Measurements from ENCODE around the gene PLEKHS1.
"Not testable (repeated sequence)": the region's sequence is repeated elsewhere in the genome, so short reads cannot be mapped to it uniquely, and the experiment has no call there.

PLEKHS1 gene

DNA sequence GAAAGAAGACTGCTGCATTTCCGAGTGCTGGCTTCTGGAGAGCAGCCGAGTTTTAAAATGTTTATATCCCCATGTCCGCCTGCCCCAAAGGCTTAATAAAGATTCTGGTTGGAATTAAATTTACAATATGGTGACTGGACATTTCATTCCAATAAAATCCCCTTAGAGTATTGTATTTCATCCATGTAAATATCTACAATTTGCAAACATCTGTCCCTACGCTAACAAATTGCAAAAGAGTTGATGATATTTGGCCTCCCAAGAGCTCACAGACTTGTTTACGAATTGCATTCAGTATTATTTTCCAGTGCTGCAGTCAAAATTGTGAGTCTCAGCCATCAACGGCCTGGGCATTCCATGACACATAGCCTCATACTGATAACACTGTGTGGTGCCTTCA lies 50.1 kb downstream of the PLEKHS1 start:
- no peak for DNase-seq (ENCODE audit: low read depth)

GRCh38 chr10:113802997-113803396 lies 51.5 kb downstream of the PLEKHS1 start:
- DNase-seq (ENCODE audit: low read depth) = no peak

- DNase-seq (ENCODE audit: low read depth) = no peak
Observed at GRCh38 chr10:113806503-113806902, 55.0 kb downstream of the PLEKHS1 start.

DNA sequence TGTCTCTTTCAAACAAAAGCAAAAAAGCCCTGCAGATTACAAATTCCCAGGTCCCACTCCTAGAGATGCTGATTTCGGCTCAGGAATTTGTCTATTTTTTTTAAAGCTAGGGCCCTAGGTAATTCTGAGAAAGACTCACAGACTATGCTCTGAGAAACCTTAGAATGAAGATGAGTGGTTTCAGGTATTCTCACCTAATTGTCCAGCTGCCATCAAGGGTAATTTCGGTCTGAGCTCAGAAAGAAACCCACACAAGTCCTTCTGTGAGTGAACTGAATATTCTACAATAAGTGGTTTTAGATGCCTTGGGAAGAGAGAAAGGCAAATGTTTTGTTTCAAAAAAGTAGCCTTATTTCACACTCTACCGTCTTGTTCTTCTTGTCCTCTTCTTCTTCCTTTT lies 56.7 kb downstream of the PLEKHS1 start:
- DNase-seq (ENCODE audit: low read depth) = no peak

DNA sequence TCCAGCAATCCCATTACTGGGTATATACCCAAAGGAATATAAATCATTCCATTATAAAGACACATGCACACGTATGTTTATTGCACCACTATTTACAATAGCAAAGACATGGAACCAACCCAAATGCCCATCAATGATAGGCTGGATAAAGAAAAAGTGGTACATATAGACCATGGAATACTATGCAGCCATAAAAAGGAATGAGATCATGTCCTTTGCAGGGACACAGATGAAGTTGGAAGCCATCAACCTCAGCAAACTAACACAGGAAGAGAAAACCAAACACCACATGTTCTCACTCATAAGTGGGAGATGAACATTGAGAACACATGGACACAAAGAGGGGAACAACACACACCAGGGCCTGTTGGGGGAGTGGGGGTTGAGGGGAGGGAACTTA lies 63.2 kb downstream of the PLEKHS1 start:
- DNase-seq (ENCODE audit: low read depth) = not testable (repeated sequence)

DNA sequence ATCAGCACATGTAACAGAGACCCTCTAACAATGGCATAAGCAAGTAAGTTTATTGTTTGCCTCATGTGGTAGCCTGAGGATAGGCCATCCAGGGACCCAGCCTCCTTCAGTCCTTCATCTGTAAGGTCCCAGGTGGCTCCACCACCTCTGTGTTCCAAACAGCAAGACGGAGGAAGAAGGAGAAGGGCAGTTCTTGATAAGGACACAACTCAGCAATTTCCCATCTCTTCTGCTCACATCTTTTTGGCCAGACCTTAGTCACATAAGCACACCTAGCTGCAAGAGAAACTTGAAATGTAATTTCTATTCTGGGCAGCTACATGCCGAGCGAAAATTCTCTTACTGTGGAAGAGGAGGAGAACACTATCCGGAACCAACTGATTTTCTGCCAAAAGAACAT lies 68.5 kb downstream of the PLEKHS1 start:
- no peak for DNase-seq (ENCODE audit: low read depth)

GRCh38 chr10:113820507-113820906 lies 69.0 kb downstream of the PLEKHS1 start:
- DNase-seq (ENCODE audit: low read depth) = no peak

- DNase-seq (ENCODE audit: low read depth) = not testable (repeated sequence)
Observed at GRCh38 chr10:113821306-113821705, 69.8 kb downstream of the PLEKHS1 start.

- no peak for DNase-seq (ENCODE audit: low read depth)
Observed at GRCh38 chr10:113822174-113822573, 70.7 kb downstream of the PLEKHS1 start.

GRCh38 chr10:113823389-113823788 lies 71.9 kb downstream of the PLEKHS1 start:
- no peak for DNase-seq (ENCODE audit: low read depth)

- no peak for DNase-seq (ENCODE audit: low read depth)
Observed at GRCh38 chr10:113825791-113826190, 74.3 kb downstream of the PLEKHS1 start.

- not testable (repeated sequence) for DNase-seq (ENCODE audit: low read depth)
Observed at GRCh38 chr10:113828567-113828966, 77.1 kb downstream of the PLEKHS1 start.
